Liver (tissue), 9 donors: ENCODE data around the gene RNF10. TPM values are rescaled to one million over a fixed set of nuclear protein-coding genes. Genes with fewer than 3 reads are reported as not detected.

Experiments
- DNase-seq: peaks from one replicate; pipeline ENCODE4 v3.0.0-alpha.2; 2017; ENCODE audit warnings: low spot score
- H3K27ac ChIP-seq, 2 donors: one replicate each; pipeline ENCODE4 v1.7.0; 2013; ENCODE audit warnings: inconsistent platforms in 2 of 2, low read length in 2 of 2, control low read depth in 1 of 2, low read depth in 1 of 2, mild to moderate bottlenecking in 1 of 2
- H3K27me3 ChIP-seq, 4 donors: one replicate each; pipeline versions ENCODE4 v1.6.1 to v1.7.0; 2013; ENCODE audit warnings: low read length in 3 of 4, inconsistent platforms in 1 of 4, mild to moderate bottlenecking in 1 of 4, moderate library complexity in 1 of 4; ENCODE audit not compliant: control insufficient read depth in 4 of 4, insufficient read depth in 4 of 4
- H3K36me3 ChIP-seq, 4 donors: one replicate each; pipeline versions ENCODE4 v1.6.1 to v1.7.0; 2013; ENCODE audit warnings: low read length in 3 of 4, mild to moderate bottlenecking in 3 of 4, low read depth in 1 of 4, moderate library complexity in 1 of 4; ENCODE audit not compliant: control insufficient read depth in 4 of 4, insufficient read depth in 3 of 4
- H3K4me1 ChIP-seq, 4 donors: one replicate each; pipeline versions ENCODE4 v1.6.1 to v1.7.0; 2013; ENCODE audit warnings: low read length in 3 of 4, mild to moderate bottlenecking in 3 of 4, moderate library complexity in 1 of 4; ENCODE audit not compliant: control insufficient read depth in 4 of 4, insufficient read depth in 4 of 4
- H3K4me3 ChIP-seq, 3 donors: one replicate each; pipeline versions ENCODE4 v1.6.1 to v1.7.0; 2013; ENCODE audit warnings: low read length in 3 of 3, control low read depth in 1 of 3, low read depth in 1 of 3, mild to moderate bottlenecking in 1 of 3
- H3K9ac ChIP-seq, 2 donors: one replicate each; pipeline ENCODE4 v1.7.0; 2013; ENCODE audit warnings: low read length in 2 of 2, mild to moderate bottlenecking in 2 of 2, moderate library complexity in 2 of 2, control low read depth in 1 of 2, low read depth in 1 of 2
- H3K9me3 ChIP-seq, 4 donors: one replicate each; pipeline versions ENCODE4 v1.6.1 to v1.7.0; 2013; ENCODE audit warnings: low read length in 3 of 4; ENCODE audit not compliant: control insufficient read depth in 4 of 4
- EGR1 ChIP-seq, 2 donors: IDR thresholded peaks; 2 replicates each; pipeline ENCODE4 v1.6.1; 2016 to 2018; ENCODE audit warnings: antibody characterized with exemption in 2 of 2, low read depth in 2 of 2
- FOXA1 ChIP-seq: IDR thresholded peaks from 2 replicates; pipeline ENCODE4 v1.6.1; 2016; ENCODE audit warnings: antibody characterized with exemption
- FOXA2 ChIP-seq: IDR thresholded peaks from 2 replicates; pipeline ENCODE4 v1.6.1; 2016; ENCODE audit warnings: antibody characterized with exemption
- GABPA ChIP-seq, 2 donors: IDR thresholded peaks in 1 of 2; conservative IDR thresholded peaks in 1 of 2; 2 replicates each; pipeline ENCODE4 v1.6.1; 2016; ENCODE audit warnings: antibody characterized with exemption in 2 of 2, mild to moderate bottlenecking in 1 of 2, moderate library complexity in 1 of 2
- HNF4A ChIP-seq, 2 donors: conservative IDR thresholded peaks; 2 replicates each; pipeline ENCODE4 v1.6.1; 2016; ENCODE audit warnings: antibody characterized with exemption in 2 of 2, mild to moderate bottlenecking in 2 of 2
- HNF4G ChIP-seq: IDR thresholded peaks from 2 replicates; pipeline ENCODE4 v1.6.1; 2016; ENCODE audit warnings: antibody characterized with exemption
- JUND ChIP-seq, 2 donors: IDR thresholded peaks; 2 replicates each; pipeline ENCODE4 v1.6.1; 2016; ENCODE audit warnings: antibody characterized with exemption in 2 of 2
- NR2F2 ChIP-seq: IDR thresholded peaks from 2 replicates; pipeline ENCODE4 v1.6.1; 2016; ENCODE audit warnings: antibody characterized with exemption
- RAD21 ChIP-seq, 2 donors: IDR thresholded peaks; 2 replicates each; pipeline ENCODE4 v1.6.1; 2016; ENCODE audit warnings: antibody characterized with exemption in 2 of 2, mild to moderate bottlenecking in 2 of 2
- RXRA ChIP-seq, 2 donors: IDR thresholded peaks; 2 replicates each; pipeline ENCODE4 v1.6.1; 2017 to 2018; ENCODE audit warnings: antibody characterized with exemption in 2 of 2, mild to moderate bottlenecking in 1 of 2
- SP1 ChIP-seq: IDR thresholded peaks from 2 replicates; pipeline ENCODE4 v1.6.1; 2018; ENCODE audit warnings: antibody characterized with exemption, mild to moderate bottlenecking
- TAF1 ChIP-seq: conservative IDR thresholded peaks from 2 replicates; pipeline ENCODE4 v1.6.1; 2016; ENCODE audit warnings: antibody characterized with exemption, mild to moderate bottlenecking
- YY1 ChIP-seq: IDR thresholded peaks from 2 replicates; pipeline ENCODE4 v1.6.1; 2016; ENCODE audit warnings: antibody characterized with exemption, mild to moderate bottlenecking
- WGBS: extraction: QIAGEN DNeasy Blood & Tissue Kit; methylation state at CpG from one replicate; pipeline ENCODE4 v1.1.7; 2013; 5-methylcytosine and 5-hydroxymethylcytosine counted together
- polyA plus RNA-seq, 2 donors: library from polyadenylated mRNA; stranded (reverse) in 1 of 2; unstranded in 1 of 2; fragments of 200-250 nt in 1 of 2; fragments of >200 nt in 1 of 2; fragmentation: Nextera tagmentation in 1 of 2; extraction: Ambion mirVana in 1 of 2; gene quantifications; one replicate each; pipeline versions ENCODE4 v1.2.1 to v1.2.3, GENCODE V29; 2013 to 2015
- total RNA-seq, 2 donors: library from RNA; depleted of rRNA; stranded (reverse); fragments of >200 nt; gene quantifications; one replicate each; pipeline ENCODE4 v1.2.3, GENCODE V29; 2014
- TF ChIP-seq, protein P1 (sequence below): IDR thresholded peaks from 2 replicates; pipeline ENCODE4 v1.6.1; 2016; ENCODE audit warnings: antibody characterized with exemption
- TF ChIP-seq, protein P2 (sequence below): IDR thresholded peaks from 2 replicates; pipeline ENCODE4 v1.6.1; 2016; ENCODE audit warnings: antibody characterized with exemption
- TF ChIP-seq, protein P3 (sequence below): IDR thresholded peaks from 2 replicates; pipeline ENCODE4 v1.6.1; 2016; ENCODE audit warnings: antibody characterized with exemption
- TF ChIP-seq, protein P4 (sequence below): fragments of 150-350 bp; IDR thresholded peaks from 2 replicates; pipeline ENCODE4 v1.5.1; 2017; ENCODE audit warnings: improper control_type of control experiment, low read depth, low read length; ENCODE audit not compliant: missing input control
- TF ChIP-seq, protein P5 (sequence below): IDR thresholded peaks from 2 replicates; pipeline ENCODE4 v1.6.1; 2016; ENCODE audit warnings: antibody characterized with exemption, mild to moderate bottlenecking
- donor health status: healthy.
- donor health status: healthy.
- donor health status: healthy.
- donor health status: healthy.
- donor health status: healthy.

Gene RNF10
- total and polyA plus RNA-seq, 4 donors: 48.0 to 157 (median 75.6) TPM

DNA sequence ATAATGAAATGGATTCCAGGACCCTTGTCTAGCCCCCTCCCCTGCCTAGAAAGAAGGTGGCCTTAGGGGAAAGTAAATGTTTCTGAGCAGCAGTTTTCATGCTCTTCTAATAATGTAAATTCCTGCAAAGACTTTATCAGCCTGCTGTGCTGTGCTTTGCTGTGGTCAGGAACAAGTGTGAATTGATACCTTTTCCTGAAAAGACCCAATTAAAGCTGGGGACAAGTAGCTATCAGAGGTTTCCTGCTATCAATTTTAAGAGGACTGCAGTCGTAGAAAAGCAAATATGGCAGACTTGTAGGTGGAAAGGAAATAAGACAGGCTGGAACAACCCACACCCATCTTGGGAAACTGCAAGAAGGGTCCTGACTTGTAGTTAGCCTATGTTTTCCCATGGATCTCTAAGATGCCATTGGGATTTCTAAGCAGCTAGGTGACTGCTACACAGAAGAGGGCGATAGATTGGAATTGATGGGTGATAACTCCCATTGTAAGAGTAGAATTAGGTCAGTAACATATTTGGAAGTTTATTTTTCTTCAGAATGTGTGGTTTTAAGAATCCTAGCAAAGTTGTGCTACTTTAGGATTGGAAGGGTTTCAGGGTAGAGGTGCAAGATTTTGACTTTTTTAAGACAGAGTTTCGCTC, 35.2 kb upstream of the RNF10 start:
- H3K27ac ChIP-seq: no peak overlapping the region
- 90% methylated on average over 3 of the region's 3 CpGs for WGBS

DNA sequence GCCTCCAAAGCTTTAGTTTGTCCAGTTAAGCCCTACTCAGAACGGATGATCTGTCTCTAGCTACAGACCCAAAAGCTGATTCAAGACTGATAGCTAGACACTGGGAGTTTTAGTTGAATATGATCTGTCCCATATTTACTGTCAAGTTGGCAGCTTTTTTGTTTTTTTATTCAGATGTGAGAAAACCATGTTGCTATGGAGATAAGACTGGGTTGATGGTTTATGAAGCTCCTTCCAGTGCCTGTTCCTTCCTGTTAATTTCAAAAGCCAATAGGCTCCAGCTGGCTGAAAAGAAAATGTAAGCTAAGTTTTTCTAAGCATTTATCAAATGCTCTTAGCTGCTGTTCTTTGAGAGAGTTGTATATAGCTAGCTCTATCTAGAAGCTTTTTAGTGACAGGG, 33.6 kb upstream of the RNF10 start:
- Histone ChIP-seq H3K4me1 (peaks cover 0 to 11% (median 7%) of the 10 kb centered on the region in 4 donors), H3K36me3 (peaks cover 7 to 33% (median 24%) of the 10 kb centered on the region in 4 donors), H3K9ac (no peak overlapping the region), H3K9me3 (no peaks in the 10 kb centered on the region), H3K27me3 (no peaks in the 10 kb centered on the region), H3K4me3 (no peak overlapping the region), H3K27ac (no peak overlapping the region)
- TF ChIP-seq FOXA2 (no peak), HNF4A (conservative IDR thresholded peaks at IDR 0.05) (no peak), RAD21 (IDR thresholded peaks at IDR 0.05) (no peak), EGR1 (IDR thresholded peaks at IDR 0.05; ENCODE audit: low read depth in 2 of 2) (no peak), GABPA (IDR thresholded peaks at IDR 0.05 in 1 of 2, conservative IDR thresholded peaks at IDR 0.05 in 1 of 2) (no peak), HNF4G (no peak), NR2F2 (no peak), TAF1 (no peak), JUND (IDR thresholded peaks at IDR 0.05) (no peak)
- TF ChIP-seq, protein P1, sequence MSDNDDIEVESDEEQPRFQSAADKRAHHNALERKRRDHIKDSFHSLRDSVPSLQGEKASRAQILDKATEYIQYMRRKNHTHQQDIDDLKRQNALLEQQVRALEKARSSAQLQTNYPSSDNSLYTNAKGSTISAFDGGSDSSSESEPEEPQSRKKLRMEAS: no peak
- TF ChIP-seq, protein P2, sequence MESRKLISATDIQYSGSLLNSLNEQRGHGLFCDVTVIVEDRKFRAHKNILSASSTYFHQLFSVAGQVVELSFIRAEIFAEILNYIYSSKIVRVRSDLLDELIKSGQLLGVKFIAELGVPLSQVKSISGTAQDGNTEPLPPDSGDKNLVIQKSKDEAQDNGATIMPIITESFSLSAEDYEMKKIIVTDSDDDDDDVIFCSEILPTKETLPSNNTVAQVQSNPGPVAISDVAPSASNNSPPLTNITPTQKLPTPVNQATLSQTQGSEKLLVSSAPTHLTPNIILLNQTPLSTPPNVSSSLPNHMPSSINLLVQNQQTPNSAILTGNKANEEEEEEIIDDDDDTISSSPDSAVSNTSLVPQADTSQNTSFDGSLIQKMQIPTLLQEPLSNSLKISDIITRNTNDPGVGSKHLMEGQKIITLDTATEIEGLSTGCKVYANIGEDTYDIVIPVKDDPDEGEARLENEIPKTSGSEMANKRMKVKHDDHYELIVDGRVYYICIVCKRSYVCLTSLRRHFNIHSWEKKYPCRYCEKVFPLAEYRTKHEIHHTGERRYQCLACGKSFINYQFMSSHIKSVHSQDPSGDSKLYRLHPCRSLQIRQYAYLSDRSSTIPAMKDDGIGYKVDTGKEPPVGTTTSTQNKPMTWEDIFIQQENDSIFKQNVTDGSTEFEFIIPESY: no peak
- DNase-seq: no peak
- 92% methylated on average over 1 of the region's 1 CpG for WGBS

More for the DNA sequence above, 35.2 kb upstream of the RNF10 start:
- no peaks in the 10 kb centered on the region for H3K9me3 ChIP-seq
- TF ChIP-seq RXRA (IDR thresholded peaks at IDR 0.05): no peak
- no peak for DNase-seq
- no peak overlapping the region for H3K4me3 ChIP-seq
- H3K36me3 ChIP-seq: peaks cover 7 to 26% (median 19%) of the 10 kb centered on the region in 4 donors
- H3K27me3 ChIP-seq: no peaks in the 10 kb centered on the region
- H3K4me1 ChIP-seq: peaks cover 0 to 19% (median 12%) of the 10 kb centered on the region in 4 donors
- H3K9ac ChIP-seq: no peak overlapping the region

DNA sequence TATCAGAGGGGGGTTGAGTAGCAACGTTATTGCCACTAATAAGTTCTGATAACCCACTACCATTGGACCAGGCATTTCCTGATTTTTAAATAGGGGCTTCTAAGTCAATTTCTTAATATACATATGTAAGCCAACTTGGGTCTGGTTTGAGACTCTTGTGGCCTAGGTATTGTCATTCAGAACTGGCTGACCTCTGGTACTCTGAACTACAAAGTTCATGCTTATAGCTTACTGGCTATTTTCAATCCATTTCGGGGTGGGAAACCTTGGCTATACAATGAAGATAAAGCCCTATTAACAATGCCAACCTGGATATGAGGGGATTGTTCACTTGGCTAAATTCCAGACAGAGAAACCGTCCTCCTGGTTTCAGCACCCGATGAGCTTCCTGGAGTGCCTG, 29.6 kb upstream of the RNF10 start:
- Histone ChIP-seq H3K27me3 (no peaks in the 10 kb centered on the region), H3K4me3 (no peak overlapping the region), H3K9ac (no peak overlapping the region), H3K9me3 (no peaks in the 10 kb centered on the region), H3K4me1 (no peaks in the 10 kb centered on the region), H3K27ac (no peak overlapping the region), H3K36me3 (peaks cover 14 to 35% (median 30%) of the 10 kb centered on the region in 4 donors)
- WGBS: 91% methylated on average over 4 of the region's 4 CpGs
- DNase-seq: no peak
- no peak for TF ChIP-seq TAF1
- TF ChIP-seq, protein P1: no peak
- no peak for TF ChIP-seq YY1
- TF ChIP-seq, protein P3, sequence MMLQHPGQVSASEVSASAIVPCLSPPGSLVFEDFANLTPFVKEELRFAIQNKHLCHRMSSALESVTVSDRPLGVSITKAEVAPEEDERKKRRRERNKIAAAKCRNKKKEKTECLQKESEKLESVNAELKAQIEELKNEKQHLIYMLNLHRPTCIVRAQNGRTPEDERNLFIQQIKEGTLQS: no peak
- TF ChIP-seq GABPA (IDR thresholded peaks at IDR 0.05 in 1 of 2, conservative IDR thresholded peaks at IDR 0.05 in 1 of 2): no peak
- TF ChIP-seq, protein P4, sequence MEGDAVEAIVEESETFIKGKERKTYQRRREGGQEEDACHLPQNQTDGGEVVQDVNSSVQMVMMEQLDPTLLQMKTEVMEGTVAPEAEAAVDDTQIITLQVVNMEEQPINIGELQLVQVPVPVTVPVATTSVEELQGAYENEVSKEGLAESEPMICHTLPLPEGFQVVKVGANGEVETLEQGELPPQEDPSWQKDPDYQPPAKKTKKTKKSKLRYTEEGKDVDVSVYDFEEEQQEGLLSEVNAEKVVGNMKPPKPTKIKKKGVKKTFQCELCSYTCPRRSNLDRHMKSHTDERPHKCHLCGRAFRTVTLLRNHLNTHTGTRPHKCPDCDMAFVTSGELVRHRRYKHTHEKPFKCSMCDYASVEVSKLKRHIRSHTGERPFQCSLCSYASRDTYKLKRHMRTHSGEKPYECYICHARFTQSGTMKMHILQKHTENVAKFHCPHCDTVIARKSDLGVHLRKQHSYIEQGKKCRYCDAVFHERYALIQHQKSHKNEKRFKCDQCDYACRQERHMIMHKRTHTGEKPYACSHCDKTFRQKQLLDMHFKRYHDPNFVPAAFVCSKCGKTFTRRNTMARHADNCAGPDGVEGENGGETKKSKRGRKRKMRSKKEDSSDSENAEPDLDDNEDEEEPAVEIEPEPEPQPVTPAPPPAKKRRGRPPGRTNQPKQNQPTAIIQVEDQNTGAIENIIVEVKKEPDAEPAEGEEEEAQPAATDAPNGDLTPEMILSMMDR: no peak
- no peak for TF ChIP-seq JUND (IDR thresholded peaks at IDR 0.05)
- TF ChIP-seq RAD21 (IDR thresholded peaks at IDR 0.05): no peak
- no peak for TF ChIP-seq FOXA2
- TF ChIP-seq EGR1 (IDR thresholded peaks at IDR 0.05; ENCODE audit: low read depth in 2 of 2): no peak
- TF ChIP-seq HNF4A (conservative IDR thresholded peaks at IDR 0.05): no peak
- TF ChIP-seq NR2F2: no peak
- no peak for TF ChIP-seq HNF4G
- no peak for TF ChIP-seq SP1
- no peak for TF ChIP-seq RXRA (IDR thresholded peaks at IDR 0.05)
- no peak for TF ChIP-seq FOXA1
- TF ChIP-seq, protein P5, sequence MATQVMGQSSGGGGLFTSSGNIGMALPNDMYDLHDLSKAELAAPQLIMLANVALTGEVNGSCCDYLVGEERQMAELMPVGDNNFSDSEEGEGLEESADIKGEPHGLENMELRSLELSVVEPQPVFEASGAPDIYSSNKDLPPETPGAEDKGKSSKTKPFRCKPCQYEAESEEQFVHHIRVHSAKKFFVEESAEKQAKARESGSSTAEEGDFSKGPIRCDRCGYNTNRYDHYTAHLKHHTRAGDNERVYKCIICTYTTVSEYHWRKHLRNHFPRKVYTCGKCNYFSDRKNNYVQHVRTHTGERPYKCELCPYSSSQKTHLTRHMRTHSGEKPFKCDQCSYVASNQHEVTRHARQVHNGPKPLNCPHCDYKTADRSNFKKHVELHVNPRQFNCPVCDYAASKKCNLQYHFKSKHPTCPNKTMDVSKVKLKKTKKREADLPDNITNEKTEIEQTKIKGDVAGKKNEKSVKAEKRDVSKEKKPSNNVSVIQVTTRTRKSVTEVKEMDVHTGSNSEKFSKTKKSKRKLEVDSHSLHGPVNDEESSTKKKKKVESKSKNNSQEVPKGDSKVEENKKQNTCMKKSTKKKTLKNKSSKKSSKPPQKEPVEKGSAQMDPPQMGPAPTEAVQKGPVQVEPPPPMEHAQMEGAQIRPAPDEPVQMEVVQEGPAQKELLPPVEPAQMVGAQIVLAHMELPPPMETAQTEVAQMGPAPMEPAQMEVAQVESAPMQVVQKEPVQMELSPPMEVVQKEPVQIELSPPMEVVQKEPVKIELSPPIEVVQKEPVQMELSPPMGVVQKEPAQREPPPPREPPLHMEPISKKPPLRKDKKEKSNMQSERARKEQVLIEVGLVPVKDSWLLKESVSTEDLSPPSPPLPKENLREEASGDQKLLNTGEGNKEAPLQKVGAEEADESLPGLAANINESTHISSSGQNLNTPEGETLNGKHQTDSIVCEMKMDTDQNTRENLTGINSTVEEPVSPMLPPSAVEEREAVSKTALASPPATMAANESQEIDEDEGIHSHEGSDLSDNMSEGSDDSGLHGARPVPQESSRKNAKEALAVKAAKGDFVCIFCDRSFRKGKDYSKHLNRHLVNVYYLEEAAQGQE: no peak
